C4-2B (cell line): Measurements from ENCODE around the gene TMEM100.

Experiments
- CTCF ChIP-seq: fragments of 450-650 bp; conservative IDR thresholded peaks from 2 replicates; pipeline ENCODE4 v1.5.1; 2017; ENCODE audit warnings: mild to moderate bottlenecking
- ZFX ChIP-seq: fragments of 450-650 bp; IDR thresholded peaks from 2 replicates; pipeline ENCODE4 v1.6.1; 2017

GRCh38 chr17:55710829-55711496 is 11.7 kb downstream of the TMEM100 start:
- no peak for TF ChIP-seq CTCF
- no peak for TF ChIP-seq ZFX
